ENCODE measurements around the gene HDAC4. TPM values are rescaled to one million over a fixed set of nuclear protein-coding genes. Genes with fewer than 3 reads are reported as not detected.

Gene HDAC4
- total and polyA plus RNA-seq, 10 of the 15 experiments (the other 5 are each of a cell fraction or from before 2014, with no cell fraction given) = 0.22 to 15.7 (median 4.8) TPM

DNA sequence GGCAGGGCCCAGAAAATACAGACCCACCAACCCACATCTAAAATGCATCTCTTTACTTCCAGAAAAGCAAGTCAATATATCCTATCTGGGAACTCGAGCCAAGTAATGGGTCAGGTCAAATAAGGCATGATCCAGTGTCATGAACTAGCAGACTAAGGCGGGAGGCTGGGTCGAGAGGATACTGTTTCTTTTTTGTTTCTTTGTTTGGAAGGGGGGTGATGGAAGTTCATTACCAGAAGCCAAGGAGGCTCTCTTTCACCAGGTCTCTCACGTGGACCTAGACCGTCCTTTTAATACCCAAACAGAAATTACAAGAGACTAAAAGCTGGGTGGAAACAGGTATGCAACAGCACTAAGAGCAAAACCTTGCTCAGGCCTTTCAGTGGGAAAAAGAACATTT, 108.3 kb downstream of the HDAC4 start (continued):
- TF ChIP-seq, protein P1, sequence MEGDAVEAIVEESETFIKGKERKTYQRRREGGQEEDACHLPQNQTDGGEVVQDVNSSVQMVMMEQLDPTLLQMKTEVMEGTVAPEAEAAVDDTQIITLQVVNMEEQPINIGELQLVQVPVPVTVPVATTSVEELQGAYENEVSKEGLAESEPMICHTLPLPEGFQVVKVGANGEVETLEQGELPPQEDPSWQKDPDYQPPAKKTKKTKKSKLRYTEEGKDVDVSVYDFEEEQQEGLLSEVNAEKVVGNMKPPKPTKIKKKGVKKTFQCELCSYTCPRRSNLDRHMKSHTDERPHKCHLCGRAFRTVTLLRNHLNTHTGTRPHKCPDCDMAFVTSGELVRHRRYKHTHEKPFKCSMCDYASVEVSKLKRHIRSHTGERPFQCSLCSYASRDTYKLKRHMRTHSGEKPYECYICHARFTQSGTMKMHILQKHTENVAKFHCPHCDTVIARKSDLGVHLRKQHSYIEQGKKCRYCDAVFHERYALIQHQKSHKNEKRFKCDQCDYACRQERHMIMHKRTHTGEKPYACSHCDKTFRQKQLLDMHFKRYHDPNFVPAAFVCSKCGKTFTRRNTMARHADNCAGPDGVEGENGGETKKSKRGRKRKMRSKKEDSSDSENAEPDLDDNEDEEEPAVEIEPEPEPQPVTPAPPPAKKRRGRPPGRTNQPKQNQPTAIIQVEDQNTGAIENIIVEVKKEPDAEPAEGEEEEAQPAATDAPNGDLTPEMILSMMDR (IDR thresholded peaks at IDR 0.05 in 2 of 3, conservative IDR thresholded peaks at IDR 0.05 in 1 of 3; ENCODE audit: control insufficient read depth in 2 of 3, extremely low read depth in 1 of 3, insufficient read depth in 1 of 3, low read depth in 3 of 3, low read length in 3 of 3) = no peak
- TF ChIP-seq NBN (IDR thresholded peaks at IDR 0.05) (no peak), NFIC (IDR thresholded peaks at IDR 0.05; ENCODE audit: low read depth, low read length) (no peak), BCL11A (IDR thresholded peaks at IDR 0.05; ENCODE audit: low read depth, low read length) (no peak), MXI1 (IDR thresholded peaks at IDR 0.05; ENCODE audit: low read depth, low read length) (no peak), ATF7 (IDR thresholded peaks at IDR 0.05; ENCODE audit: low read depth) (no peak), STAT1 (conservative IDR thresholded peaks at IDR 0.05) (no peak), PAX8 (IDR thresholded peaks at IDR 0.05) (no peak)
- TF ChIP-seq, protein P2, sequence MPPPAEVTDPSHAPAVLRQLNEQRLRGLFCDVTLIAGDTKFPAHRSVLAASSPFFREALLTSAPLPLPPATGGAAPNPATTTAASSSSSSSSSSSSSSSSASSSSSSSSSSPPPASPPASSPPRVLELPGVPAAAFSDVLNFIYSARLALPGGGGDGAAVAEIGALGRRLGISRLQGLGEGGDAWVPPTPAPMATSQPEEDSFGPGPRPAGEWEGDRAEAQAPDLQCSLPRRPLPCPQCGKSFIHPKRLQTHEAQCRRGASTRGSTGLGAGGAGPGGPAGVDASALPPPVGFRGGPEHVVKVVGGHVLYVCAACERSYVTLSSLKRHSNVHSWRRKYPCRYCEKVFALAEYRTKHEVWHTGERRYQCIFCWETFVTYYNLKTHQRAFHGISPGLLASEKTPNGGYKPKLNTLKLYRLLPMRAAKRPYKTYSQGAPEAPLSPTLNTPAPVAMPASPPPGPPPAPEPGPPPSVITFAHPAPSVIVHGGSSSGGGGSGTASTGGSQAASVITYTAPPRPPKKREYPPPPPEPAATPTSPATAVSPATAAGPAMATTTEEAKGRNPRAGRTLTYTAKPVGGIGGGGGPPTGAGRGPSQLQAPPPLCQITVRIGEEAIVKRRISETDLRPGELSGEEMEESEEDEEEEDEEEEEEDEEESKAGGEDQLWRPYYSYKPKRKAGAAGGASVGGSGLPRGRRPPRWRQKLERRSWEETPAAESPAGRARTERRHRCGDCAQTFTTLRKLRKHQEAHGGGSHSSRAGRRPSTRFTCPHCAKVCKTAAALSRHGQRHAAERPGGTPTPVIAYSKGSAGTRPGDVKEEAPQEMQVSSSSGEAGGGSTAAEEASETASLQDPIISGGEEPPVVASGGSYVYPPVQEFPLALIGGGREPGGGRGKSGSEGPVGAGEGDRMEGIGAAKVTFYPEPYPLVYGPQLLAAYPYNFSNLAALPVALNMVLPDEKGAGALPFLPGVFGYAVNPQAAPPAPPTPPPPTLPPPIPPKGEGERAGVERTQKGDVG (CRISPR knock-in tag; IDR thresholded peaks at IDR 0.05) = no peak
- TF ChIP-seq, protein P3, sequence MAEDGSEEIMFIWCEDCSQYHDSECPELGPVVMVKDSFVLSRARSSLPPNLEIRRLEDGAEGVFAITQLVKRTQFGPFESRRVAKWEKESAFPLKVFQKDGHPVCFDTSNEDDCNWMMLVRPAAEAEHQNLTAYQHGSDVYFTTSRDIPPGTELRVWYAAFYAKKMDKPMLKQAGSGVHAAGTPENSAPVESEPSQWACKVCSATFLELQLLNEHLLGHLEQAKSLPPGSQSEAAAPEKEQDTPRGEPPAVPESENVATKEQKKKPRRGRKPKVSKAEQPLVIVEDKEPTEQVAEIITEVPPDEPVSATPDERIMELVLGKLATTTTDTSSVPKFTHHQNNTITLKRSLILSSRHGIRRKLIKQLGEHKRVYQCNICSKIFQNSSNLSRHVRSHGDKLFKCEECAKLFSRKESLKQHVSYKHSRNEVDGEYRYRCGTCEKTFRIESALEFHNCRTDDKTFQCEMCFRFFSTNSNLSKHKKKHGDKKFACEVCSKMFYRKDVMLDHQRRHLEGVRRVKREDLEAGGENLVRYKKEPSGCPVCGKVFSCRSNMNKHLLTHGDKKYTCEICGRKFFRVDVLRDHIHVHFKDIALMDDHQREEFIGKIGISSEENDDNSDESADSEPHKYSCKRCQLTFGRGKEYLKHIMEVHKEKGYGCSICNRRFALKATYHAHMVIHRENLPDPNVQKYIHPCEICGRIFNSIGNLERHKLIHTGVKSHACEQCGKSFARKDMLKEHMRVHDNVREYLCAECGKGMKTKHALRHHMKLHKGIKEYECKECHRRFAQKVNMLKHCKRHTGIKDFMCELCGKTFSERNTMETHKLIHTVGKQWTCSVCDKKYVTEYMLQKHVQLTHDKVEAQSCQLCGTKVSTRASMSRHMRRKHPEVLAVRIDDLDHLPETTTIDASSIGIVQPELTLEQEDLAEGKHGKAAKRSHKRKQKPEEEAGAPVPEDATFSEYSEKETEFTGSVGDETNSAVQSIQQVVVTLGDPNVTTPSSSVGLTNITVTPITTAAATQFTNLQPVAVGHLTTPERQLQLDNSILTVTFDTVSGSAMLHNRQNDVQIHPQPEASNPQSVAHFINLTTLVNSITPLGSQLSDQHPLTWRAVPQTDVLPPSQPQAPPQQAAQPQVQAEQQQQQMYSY (CRISPR knock-in tag; IDR thresholded peaks at IDR 0.05) = no peak

All from GM12878 (cell line).